GM18858 (cell line): ENCODE measurements around the gene PMM1.
"Not testable (repeated sequence)": the region's sequence is repeated elsewhere in the genome, so short reads cannot be mapped to it uniquely, and the experiment has no call there.

Experiments
- ATAC-seq: cut with Tn5 transposase; IDR thresholded peaks from one replicate; pipeline ENCODE4 v1.9.1; 2021; ENCODE audit not compliant: unreplicated experiment

The PMM1 gene

DNA sequence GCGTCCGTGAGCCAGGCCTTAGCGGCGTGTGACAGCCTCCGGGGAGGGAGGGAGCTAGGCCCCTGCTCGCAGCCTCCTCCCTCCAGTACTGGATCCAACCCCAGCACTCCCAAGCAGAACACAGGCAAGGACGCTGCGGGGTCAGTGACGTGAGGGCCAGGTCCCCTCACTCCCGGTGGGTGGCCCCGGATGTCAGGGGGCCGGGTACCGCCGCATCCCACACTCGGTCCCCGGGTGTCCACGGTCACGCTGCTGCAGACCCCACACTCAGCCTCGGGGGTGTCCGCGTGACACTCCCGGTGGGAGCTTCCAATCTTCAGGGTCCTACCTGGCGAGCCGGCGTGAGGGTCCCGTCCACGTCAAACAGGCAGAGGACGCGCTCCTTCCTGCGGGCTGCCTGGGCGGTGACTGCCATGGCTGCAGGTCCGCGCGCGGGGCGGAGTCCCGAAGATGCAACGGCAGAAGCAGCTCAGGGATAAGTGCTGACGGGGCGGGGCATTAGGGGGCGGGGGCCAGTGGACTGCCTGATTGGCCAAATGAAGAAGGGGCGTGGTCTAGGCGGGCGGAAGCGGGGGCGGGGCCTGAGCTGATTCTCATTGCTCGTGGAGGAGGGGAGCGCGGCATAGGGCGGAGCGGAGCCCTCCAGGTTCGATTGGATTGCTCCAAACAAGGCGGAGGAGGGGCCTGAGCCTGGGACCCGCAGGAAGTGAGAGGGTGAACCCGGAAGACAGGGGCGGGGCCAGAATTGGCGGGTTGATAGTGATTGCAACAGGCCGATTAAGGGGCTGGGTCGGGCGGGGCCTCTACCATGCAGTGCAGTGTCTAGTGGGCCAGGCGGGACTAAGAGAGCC is at the start of gene PMM1:
Gene PMM1, minus strand, starts transcription at position 450 of the 851 bp plus-strand sequence. Its CDS starts 35 bp downstream, at position 415.
- ATAC-seq: peak; percentile 75

DNA sequence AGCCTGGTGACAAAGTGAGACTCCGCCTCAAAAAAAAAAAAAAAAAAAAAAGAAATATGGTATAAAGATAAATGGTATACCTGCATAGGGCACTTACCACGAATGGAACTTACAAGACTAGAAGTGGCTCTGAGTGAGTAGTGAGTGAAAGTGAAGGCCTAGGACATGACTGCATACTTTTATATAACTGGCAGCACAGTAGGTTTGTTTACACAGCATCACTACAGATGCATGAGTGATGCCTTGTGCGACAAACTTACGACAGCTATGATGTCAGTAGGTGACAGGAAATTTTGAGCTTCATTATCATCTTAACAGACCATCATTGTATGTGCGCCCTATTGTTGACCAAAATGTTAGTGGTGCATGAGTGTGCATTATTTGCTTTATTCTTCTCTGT is 49.1 kb upstream of the PMM1 start:
- no peak for ATAC-seq

DNA sequence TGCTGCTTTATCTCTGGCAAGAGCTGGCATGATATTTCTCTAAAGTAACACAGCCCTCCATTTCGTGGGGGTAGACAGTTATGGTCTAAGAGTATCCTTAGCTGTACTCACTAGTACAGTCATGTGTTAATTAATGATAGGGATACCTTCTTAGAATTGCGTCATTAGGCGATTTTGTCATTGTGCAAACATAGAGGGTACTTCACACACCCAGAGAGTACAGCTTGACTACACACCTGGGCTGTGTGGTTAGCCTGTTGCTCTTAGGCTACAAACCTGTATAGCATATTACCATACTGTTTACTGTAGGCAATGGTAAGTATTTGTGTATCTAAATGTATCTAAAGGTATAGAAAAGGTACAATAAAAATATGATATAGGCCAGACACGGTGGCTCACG is 48.5 kb upstream of the PMM1 start:
- ATAC-seq: no peak

DNA sequence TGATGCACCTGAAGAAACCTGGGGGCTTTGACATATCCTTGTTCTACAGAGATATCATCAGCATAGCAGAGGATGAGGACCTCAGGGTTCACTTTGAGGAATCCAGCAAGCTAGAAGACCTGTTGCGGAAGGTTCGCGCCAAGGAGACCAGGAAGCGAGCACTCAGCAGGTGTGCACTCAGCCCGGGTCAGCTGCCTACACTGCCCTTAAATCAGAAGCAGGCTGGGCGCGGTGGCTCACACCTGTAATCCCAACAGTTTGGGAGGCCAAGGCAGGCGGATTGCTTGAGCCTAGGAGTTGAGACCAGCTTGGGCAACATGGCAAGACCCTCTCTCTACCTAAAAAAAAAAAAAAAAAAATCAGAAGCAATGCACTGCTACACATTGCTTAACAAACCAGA is 48.0 kb upstream of the PMM1 start:
- ATAC-seq: not testable (repeated sequence)

DNA sequence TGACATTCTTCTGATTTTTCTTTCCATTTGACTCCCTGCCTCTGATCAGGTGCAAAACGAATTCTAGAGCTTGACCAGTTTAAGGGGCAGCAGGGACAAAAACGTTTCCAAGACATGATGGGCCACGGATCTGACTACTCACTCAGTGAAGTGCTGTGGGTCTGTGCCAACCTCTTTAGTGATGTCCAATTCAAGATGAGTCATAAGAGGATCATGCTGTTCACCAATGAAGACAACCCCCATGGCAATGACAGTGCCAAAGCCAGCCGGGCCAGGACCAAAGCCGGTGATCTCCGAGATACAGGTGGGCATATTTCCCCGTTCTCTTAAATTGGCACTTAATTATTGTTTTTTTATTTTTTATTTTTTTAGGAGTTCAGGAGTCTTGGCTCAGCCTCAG is 46.8 kb upstream of the PMM1 start:
- ATAC-seq: no peak

DNA sequence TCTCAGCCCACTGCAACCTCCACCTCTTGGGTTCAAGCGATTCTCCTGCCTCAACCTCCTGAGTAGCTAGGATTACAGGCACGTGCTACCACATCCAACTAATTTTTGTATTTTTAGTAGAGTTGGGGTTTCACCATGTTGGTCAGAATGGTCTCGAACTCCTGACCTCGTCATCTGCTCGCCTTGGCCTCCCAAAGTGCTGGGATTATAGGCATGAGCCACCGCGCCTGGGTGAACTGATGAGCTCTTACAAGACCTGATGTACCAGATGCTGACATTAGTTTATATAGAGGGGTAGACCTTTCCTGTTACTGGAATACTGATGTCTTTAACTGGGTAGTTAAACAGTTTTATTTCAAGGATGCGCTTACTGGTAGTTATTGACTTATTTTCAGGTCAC is 45.0 kb upstream of the PMM1 start:
- not testable (repeated sequence) for ATAC-seq

DNA sequence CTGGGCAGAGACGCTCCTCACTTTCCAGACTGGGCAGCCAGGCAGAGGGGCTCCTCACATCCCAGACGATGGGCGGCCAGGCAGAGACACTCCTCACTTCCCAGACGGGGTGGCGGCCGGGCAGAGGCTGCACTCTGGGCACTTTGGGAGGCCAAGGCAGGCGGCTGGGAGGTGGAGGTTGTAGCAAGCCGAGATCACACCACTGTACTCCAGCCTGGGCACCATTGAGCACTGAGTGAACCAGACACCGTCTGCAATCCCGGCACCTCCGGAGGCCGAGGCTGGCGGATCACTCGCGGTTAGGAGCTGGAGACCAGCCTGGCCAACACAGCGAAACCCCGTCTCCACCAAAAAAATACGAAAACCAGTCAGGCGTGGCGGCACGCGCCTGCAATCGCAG is 42.0 kb upstream of the PMM1 start:
- not testable (repeated sequence) for ATAC-seq

DNA sequence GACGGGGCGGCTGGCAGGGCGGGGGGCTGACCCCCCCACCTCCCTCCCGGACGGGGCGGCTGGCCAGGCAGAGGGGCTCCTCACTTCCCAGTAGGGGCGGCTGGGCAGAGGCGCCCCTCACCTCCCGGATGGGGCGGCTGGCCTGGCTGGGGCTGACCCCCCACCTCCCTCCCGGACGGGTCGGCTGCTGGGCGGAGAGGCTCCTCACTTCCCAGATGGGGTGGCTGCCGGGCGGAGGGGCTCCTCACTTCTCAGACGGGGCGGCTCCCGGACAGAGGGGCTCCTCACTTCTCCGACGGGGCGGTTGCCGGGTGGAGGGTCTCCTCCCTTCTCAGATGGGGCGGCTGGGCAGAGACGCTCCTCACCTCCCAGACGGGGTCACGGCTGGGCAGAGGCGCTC is 41.5 kb upstream of the PMM1 start:
- not testable (repeated sequence) for ATAC-seq

DNA sequence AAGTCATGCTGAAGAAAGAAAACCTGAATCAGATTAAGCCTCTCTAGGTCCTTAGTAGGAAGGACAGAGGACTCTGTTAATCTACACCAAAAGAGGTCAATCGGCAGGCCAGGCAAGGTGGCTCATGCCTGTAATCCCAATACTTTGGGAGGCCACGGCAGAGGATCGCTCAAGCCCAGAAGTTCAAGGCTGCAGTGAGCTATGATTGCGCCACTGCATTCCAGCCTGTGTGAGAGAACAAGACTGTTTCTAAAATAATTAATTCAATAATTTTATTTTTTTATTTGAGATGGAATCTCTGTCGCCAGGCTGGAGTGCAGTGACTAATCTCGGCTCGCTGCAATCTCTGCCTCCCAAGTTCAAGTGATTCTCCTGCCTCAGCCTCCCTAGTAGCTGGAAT is 35.9 kb upstream of the PMM1 start:
- no peak for ATAC-seq

DNA sequence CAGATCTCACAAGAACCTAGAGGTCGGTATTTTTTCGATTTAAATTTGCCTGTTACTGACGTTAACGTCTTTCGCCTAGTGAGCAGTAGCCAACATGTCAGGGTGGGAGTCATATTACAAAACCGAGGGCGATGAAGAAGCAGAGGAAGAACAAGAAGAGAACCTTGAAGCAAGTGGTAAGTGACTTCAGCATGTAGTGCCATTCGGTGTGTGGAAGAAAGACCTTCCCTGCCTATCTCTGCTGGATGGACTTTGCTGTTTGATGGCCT is 32.2 kb upstream of the PMM1 start:
- ATAC-seq: no peak

DNA sequence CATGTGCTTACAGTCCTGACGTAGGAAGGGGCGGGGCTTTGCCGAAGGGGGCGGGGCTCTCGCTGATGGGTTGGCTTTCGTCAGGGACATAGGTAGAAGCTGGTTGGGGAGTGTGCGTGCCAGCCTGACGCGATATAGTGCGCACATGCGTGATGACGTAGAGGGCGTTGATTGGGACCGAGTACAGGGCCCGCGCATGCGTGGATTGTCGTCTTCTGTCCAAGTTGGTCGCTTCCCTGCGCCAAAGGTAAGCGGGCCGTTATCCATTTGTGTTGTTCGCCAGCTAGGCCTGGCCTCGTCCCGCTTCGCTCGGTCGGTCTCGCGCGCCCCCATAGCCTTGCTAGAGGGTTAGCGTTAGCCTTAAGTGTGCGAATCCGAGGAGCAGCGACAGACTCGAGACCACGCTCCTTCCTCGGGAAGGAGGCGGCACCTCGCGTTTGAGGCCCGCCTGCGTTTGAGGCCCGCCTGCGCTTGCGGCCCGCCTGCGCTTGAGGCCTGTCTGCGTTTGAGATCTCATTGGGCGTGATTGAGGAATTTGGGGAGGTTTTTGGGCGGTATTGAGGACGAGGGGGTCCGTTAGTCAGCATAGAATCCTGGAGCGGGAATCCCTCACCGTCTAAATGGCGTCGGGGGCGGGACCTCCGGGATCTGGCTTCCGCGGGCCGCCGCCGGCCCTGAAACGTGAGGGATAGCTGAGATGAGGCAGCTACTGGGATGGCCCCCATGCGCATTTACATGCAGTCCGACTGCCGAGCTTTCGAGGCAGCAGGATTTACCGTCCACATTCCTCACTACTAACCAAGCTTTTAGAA is 31.7 kb upstream of the PMM1 start, which contains the start of gene XRCC6:
Gene XRCC6, plus strand, starts transcription at position 197 of the 812 bp plus-strand sequence. CDS start 710 bp downstream, outside the sequence.
- ATAC-seq: peak; percentile 53

DNA sequence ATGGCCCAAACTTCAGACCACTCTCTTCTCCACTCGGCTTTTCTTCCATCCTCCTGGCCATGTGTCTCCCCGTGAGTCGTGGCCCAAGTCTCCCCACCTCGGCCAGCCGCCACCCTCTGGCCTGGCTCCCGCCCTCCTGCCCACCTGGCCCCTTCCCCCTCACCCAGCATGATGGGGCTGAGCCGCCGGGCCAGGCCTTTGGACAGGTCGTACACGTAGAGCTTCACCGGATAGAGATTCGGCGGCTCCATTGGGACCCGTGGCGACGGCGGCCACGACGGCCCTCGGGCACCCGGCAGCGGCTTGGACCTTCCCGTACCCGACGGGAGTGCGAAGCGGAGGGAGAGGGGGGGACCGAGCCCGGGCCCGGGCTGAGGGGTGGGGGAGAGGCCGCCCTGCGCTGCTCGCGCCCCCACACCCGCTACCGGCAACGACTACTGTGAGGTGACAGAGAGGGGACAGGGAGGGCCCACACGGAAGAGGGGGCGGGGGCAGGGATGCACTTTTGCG is 31.0 kb upstream of the PMM1 start, which contains the start of gene DESI1:
Gene DESI1, minus strand, starts transcription at position 455 of the 510 bp plus-strand sequence. Its CDS starts 204 bp downstream, at position 251.
- ATAC-seq: no peak

DNA sequence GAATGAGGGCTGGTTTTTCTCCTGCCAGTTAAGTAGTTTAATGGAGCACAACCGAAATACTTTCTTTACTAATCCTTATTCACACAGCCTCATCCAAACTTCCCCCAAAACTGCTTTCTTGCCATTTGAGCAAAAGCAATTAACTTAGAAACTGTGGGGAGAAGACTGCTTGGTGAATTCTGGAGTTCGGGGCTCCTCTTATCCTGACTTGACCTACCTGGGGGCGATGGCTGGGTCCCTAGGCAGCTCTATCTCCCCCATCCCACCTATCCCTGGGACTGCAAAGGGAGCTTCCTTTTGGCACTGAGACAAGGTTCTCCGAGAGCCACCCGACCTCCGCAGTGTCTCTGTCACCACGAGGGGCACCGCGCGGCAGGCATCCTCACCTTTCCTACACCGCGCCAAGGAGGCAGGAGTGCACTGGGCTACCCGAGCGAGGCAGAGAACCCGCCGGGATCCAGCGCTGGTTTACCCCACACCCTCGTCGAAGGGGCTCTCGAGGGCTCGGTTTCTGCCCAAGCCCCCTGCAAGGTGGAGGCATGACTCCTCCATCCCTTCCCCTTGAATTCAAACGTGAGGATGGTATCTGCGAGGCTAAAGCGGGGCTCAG is 30.4 kb upstream of the PMM1 start:
- ATAC-seq: no peak

DNA sequence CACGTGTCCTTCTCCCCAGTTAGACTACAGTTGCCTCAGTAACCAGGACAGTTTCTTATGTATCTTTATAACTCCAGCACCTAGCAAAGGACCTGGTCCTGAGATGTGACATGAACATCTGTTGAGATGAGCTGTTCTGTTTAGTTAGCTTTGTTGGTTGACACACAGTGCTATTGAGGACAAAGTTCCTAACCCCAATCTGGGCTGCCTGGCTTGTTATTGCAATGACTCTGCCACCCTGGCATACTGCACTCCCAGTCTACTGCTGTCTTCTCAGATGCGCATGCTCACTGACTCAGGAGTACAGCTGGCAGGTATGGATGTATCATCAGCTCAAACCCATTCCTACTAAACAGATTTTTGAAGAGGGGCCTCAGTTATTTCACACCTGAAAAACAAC is 23.8 kb upstream of the PMM1 start:
- ATAC-seq: no peak

DNA sequence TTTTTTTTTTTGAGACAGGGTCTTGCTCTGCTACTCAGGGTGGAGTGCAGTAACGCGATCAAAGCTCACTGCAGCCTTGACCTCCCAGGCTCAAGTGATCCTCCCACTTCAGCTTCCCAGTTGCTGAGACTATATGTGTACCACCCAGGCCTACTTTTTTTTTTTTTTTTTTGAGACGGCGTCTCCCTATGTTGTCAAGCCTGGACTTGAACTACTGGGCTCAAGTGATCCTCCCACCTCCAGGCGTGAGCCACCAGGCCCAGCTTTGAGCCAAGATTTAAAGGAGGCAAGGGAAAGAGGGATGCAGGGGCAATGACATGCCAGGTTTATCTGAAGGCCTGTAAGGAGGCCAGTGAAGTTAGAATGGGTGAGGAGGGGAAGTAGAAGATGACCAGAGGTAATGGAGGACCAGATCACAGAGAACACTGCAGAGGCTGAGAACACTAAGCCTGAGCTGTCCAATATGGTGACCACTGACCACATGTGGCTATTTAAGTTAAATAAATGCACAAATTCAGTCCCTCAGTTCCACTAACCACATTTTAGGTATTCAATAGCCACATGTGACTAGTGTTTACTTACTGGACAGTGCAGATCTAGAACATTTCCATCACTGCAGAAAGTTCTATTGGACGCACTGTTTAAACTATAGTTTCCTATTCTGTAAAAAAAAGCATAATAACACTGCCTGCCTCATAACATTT is 23.1 kb upstream of the PMM1 start:
- no peak for ATAC-seq

DNA sequence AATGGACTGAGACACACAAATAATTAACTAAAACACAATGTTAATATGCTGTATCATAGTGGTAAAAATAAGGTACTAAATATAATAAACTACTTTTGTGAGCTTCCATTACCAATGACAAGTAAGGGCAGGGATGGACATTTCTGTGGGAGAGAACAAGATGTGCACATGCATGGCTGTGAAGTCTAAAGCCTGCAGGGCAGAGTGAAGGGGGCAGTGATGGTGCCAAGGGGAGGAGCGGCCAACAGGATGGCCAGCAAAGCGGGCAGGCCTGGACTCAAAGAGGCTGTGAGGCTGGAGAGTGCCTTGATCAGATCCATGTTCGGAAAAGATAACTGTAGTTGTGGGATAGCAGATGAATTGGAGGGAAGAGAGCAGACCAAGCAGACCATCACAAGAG is 18.7 kb upstream of the PMM1 start:
- ATAC-seq: no peak

DNA sequence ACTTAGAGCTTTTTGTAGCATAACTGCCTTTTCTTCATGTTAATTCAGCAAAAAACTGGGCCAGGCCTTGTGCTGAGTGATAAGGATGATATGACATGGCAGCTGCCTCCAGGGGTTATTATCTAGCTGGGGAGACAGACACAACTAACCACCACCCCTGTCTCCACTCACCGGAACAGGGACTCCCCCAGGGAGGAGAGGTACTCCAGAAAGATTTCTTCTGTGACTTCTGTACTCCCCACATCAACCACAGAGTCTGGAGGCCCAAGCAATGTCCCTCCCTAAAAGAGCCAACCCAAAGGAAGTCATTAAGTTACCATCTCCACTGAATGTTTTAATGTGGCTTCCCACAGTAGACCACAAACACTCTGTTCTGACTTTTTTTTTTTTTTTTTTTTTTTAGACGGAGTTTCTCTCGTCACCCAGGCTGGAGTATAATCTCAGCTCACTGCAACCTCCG is 14.3 kb upstream of the PMM1 start:
- no peak for ATAC-seq

DNA sequence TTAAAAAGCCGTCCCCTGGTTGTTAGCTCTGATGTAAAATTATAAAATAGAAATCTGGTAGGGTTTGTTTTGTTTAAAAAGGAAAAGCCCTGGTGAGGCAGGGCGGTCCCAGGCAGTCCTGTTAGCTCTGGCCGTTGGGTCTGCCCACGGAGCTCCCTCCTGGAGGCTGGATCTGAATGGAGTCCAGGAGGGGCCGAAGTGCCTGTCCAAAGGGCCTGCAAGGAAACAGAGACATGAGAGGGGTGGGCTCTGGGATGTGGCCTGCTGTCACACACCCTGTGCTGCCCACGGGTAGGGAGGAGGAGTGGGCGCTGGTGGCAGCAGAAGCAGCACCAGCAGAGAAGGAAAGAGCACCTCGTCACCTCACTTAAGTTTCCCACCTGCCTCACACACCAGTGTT is 11.3 kb upstream of the PMM1 start:
- ATAC-seq: no peak

DNA sequence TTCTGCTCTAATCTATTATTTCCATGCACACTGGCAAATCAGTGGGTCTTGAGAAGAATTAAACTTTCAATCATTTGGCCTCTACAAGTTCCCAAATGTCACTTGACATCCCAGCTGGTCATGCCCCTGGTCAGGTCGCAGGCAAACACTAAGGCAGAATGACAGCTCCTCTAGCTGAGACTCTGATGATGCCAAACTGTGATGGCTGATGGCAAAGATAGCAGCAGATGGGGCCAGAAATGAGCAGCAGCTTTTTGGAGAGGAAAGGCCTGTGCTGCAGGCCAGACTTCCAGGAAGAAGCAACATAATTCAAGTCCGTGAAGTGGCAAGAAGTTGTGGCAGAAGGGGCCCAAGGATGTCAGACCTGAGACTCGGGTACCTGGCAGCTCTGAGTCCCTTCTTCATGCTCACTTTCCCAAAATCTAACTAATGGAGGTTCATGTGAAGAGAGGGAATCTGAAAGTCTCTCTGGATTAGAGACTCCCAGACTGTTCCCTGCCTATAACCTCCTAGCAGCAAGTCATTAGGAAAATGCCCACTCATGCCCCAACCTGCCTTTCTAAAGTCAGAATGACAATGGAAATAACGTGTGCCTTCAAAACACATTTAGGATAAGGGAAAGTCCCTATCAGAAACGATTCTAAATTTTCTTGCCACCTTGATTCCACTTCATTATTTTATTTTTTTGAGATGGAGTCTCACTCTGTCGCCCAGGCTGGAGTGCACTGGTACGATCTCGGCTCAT is 9.4 kb upstream of the PMM1 start:
- no peak for ATAC-seq

DNA sequence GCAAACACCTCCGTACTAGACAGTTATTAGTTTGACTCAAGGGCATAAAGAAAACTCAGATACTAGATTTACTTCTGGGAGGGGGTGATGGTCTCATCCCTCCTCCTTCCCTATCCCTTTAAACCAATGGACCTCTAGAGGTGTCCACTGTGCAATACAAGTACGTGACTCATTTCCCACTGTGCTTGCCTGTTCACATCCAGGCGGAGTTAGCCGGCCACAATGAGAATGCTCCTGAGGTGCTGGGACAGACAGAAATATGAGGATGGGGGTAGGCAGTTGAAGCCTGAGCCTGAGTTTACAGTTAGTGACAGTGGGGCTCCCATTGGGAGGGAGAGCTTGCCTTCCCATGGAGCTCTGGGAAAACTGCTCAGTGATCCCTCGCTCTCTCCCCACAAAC is 8.4 kb upstream of the PMM1 start:
- ATAC-seq: no peak
